ENCODE measurements around the gene HOMER3.
"Not testable (repeated sequence)": the region's sequence is repeated elsewhere in the genome, so short reads cannot be mapped to it uniquely, and the experiment has no call there.

The HOMER3 gene

GRCh38 chr19:18905513-18906236 is 35.3 kb downstream of the HOMER3 start:
- H3K4me1 ChIP-seq: no peaks in the 10 kb centered on the region
- peaks cover 37 to 99% (median 74%) of the 10 kb centered on the region in 3 donors for H3K36me3 ChIP-seq
- DNase-seq: no peak
- H3K4me3 ChIP-seq: no peak overlapping the region
- peaks cover 0 to 4% of the 10 kb centered on the region in 2 donors for H3K27me3 ChIP-seq
- no peaks in the 10 kb centered on the region for H3K9me3 ChIP-seq
- TF ChIP-seq CTCF (IDR thresholded peaks at IDR 0.05): no peak
- intact Hi-C loops (cut with DNase I; ENCODE audit: low total_unique reads): no loop called here
- no peak overlapping the region for H3K27ac ChIP-seq

GRCh38 chr19:18905058-18905456 is 36.0 kb downstream of the HOMER3 start:
- H3K36me3 ChIP-seq: peaks cover 40 to 99% (median 81%) of the 10 kb centered on the region in 3 donors
- TF ChIP-seq CTCF (IDR thresholded peaks at IDR 0.05): no peak

GRCh38 chr19:18904334-18905057 is 36.5 kb downstream of the HOMER3 start:
- Histone ChIP-seq H3K27me3 (peaks cover 0 to 6% of the 10 kb centered on the region in 2 donors), H3K27ac (no peak overlapping the region), H3K4me3 (no peak overlapping the region), H3K36me3 (peaks cover 46 to 99% (median 83%) of the 10 kb centered on the region in 3 donors), H3K4me1 (no peaks in the 10 kb centered on the region), H3K9me3 (no peaks in the 10 kb centered on the region)
- no peak for TF ChIP-seq CTCF (IDR thresholded peaks at IDR 0.05)
- no peak for DNase-seq
- intact Hi-C loops (cut with DNase I; ENCODE audit: low total_unique reads): no loop called here

More at GRCh38 chr19:18905058-18905456, 36.0 kb downstream of the HOMER3 start:
- Histone ChIP-seq H3K27ac (no peak overlapping the region), H3K9me3 (no peaks in the 10 kb centered on the region), H3K27me3 (peaks cover 0 to 6% of the 10 kb centered on the region in 2 donors), H3K4me1 (no peaks in the 10 kb centered on the region), H3K4me3 (no peak overlapping the region)
- intact Hi-C loops (cut with DNase I; ENCODE audit: low total_unique reads): no loop called here
- DNase-seq: peak in 1 of 2 donors; percentile 63

- no peaks in the 10 kb centered on the region for H3K4me1 ChIP-seq
- DNase-seq: no peak
- intact Hi-C loops (cut with DNase I; ENCODE audit: low total_unique reads): no loop called here
- TF ChIP-seq CTCF (IDR thresholded peaks at IDR 0.05): no peak
- H3K27me3 ChIP-seq: peaks cover 0 to 10% of the 10 kb centered on the region in 2 donors
- no peak overlapping the region for H3K27ac ChIP-seq
- peaks cover 49 to 100% (median 85%) of the 10 kb centered on the region in 3 donors for H3K36me3 ChIP-seq
- no peak overlapping the region for H3K4me3 ChIP-seq
- no peaks in the 10 kb centered on the region for H3K9me3 ChIP-seq
Observed at GRCh38 chr19:18903156-18904037, 37.6 kb downstream of the HOMER3 start.

GRCh38 chr19:18902519-18902918 is 38.5 kb downstream of the HOMER3 start:
- DNase-seq; H3K27ac ChIP-seq; H3K4me1 ChIP-seq; intact Hi-C loops (cut with DNase I; ENCODE audit: low total_unique reads); H3K4me3 ChIP-seq; H3K9me3 ChIP-seq: not testable (repeated sequence)
- Histone ChIP-seq H3K36me3 (peaks cover 49 to 94% (median 81%) of the 10 kb centered on the region in 3 donors), H3K27me3 (peaks cover 0 to 17% of the 10 kb centered on the region in 2 donors)

Measured in tibial artery (tissue), 4 donors.